LHCN-M2 (cell line): ENCODE data around the gene GCK. TPM values are rescaled to one million over a fixed set of nuclear protein-coding genes. Genes with fewer than 3 reads are reported as not detected.

Source experiments
- total RNA-seq: library from RNA; depleted of rRNA; stranded (reverse); fragments of >200 nt; gene quantifications from 2 replicates; pipeline ENCODE4 v1.2.3, GENCODE V29; 2014; rRNA removed

The GCK gene
- total RNA-seq, 1 experiment from 2014 or later, result not detected

Other genes with a start within 250 kb of the GCK start
- not detected in 2 replicates for gene SPDYE1, start 191.5 kb downstream of the GCK start, total RNA-seq
- 226 and 271 TPM in 2 replicates for gene DBNL, start 144.7 kb downstream of the GCK start, total RNA-seq
- not detected in 2 replicates for gene PGAM2, start 123.9 kb downstream of the GCK start, total RNA-seq
- 18.4 and 19.4 TPM in 2 replicates for gene POLM, start 106.9 kb downstream of the GCK start, total RNA-seq
- gene AEBP1, start 85.1 kb downstream of the GCK start, total RNA-seq, result not detected in 2 replicates
- 193 and 201 TPM in 2 replicates for gene POLD2, start 65.9 kb downstream of the GCK start, total RNA-seq
- not detected in 2 replicates for gene MYL7, start 48.1 kb downstream of the GCK start, total RNA-seq
- 136 TPM in 2 replicates for gene YKT6, start 11.5 kb upstream of the GCK start, total RNA-seq
- 0.06 TPM in 2 replicates for gene CAMK2B, start 136.2 kb upstream of the GCK start, total RNA-seq